Cerebellar cortex (tissue), 1 donor: ENCODE data around the gene TLL2.

ENCODE experiments used
- DNase-seq: peaks from one replicate; pipeline ENCODE4 v3.0.0-alpha.2; 2015; ENCODE audit warnings: low spot score

TLL2 gene

GRCh38 chr10:96421995-96422394 lies 91.7 kb downstream of the TLL2 start:
- no peak for DNase-seq

- no peak for DNase-seq
These were observed 93.3 kb downstream of the TLL2 start for GRCh38 chr10:96420228-96421009.

GRCh38 chr10:96419351-96419750 lies 94.4 kb downstream of the TLL2 start:
- no peak for DNase-seq

- no peak for DNase-seq
These were observed 95.1 kb downstream of the TLL2 start for GRCh38 chr10:96418582-96418981.

DNA sequence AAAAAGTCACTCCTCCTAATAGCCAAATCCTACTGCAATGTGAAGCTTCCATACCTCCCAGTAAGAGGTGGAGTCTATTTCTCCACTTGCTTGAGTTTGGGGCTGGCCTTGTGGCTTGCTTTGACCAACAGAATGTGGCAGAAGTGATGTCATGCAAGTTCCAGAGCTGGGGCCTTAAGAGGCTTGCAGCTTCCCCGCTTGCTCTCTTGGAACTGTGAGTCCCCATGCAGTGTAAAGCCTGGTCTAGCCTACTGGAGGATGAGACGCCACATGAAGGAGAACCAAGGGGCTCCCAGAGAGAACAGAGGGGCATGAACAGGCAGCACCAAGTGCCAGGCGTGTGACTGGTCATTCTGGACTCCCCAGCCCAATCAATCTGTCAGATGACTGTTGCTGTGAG lies 96.3 kb downstream of the TLL2 start:
- DNase-seq: no peak

DNA sequence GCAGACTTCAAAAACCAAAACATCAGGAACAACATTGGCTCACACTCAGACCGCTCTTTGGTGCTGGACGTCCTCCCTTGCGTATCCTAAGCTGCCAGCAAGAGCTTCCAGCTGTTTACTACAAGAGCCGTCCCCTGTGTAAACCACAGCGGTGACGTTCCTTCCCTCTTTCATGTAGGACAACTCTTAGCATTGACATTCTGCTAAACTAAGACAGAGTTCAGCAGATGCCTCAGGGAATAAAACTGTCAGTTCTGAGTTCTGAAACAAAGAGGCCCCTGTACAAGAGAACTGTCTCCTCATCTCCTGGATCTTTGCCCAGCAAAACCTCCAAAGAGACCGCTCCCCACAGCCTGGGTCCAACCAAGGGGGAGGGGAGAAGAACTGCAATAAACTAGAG lies 97.1 kb downstream of the TLL2 start:
- DNase-seq: no peak

DNA sequence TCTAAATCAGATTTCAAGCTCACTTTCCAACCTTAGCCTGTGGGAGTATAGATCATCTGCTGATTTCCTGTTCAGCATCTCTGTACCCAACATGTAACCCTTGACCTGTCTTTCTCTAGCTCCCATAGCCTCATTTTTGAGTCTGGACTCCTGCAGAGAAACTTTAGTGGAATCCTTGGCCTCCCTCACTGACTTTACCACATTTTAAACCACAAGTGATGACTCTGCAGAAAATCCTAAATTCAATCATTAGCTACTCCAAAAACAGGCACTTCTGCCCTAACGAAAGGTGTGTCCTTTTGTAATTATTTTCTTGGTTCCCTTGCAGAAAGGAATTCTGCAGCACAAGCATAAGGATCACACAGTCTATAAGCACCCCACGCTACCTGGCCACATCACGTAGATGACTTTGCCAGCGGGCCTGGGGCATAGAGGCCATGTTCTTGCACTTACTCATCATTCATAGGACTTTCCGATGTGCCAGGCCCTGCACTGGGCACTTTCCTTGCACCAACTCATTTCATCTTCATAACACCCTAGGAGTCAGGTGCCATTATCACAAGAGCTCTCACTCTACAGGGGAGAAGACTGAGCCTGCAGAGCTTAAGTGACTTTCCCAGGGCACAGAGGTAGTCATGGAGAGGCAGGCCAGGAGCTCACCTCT lies 97.7 kb downstream of the TLL2 start:
- no peak for DNase-seq

GRCh38 chr10:96415150-96415890 lies 98.4 kb downstream of the TLL2 start:
- DNase-seq: no peak

DNA sequence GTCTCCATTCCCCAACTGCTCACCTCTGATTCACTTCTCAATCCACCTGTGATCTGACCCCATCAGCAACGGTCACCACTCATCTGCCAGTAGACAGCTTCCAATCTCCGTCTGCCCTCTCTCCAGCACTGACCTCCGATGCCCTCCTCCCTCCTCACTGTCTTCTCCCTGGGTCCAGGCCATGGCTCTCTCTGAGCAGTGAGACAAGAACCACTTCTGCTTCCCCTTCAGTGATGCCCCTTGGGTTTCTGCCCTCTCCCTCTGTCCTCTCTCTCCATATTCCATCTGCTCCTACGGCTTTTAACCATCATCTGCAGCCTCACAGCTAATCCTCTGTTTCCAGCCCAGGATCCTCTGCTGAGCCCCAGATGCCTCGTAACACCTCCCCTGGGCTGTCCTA lies 99.4 kb downstream of the TLL2 start:
- DNase-seq: no peak

DNA sequence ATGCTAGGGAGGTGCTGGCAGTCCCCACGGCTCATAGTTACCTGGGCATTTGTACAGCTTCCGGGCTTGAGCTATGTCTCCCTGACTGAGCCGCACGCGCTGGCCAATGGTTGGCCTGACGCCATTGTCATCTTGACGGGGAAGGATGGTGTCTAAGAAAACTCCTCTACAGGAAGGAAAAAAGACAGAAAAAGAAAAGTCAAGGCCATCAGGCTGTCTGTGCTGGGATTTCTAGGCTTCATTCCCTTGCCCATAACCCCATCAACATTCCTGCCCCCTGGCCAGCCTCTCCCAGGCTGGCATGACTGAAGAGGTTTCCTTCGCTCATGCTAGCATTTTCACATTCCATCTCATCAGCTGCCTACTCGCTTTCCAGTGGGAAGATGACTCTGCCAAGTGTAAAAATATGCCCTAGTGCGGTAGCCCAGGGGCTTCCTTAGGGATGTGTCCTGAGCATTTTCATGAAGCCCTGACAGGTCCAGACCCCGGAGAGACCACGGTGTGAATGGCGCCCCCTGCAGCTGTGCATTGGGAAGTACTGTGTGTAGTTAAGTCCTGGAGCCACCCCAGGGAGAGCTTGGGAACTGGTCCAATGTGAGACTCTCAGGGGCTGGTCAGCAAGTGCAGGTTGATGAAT lies 100.5 kb downstream of the TLL2 start:
- DNase-seq: peak; percentile 81

- DNase-seq: no peak
These were observed 101.9 kb downstream of the TLL2 start for GRCh38 chr10:96411716-96412320.

DNA sequence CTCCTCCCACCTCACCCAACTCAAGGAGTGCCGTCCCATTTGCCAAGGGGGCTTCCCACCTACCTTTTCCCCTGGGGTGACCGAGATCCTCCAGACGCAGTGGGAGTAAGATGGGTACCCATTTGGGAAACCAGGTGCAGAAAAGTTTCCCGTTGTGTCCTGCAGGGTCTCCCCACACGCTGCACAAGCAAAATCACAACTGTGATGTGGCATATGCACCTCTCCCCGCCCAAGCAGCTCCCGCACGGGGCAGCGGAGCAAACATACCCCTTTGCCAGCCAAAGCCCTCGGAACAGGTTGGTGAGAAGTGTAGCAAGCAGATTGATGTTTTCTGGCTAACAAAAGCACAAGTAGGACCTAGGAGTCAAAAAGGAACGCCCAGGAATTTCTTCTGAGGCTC lies 103.4 kb downstream of the TLL2 start:
- DNase-seq: no peak

- DNase-seq: no peak
These were observed 105.5 kb downstream of the TLL2 start for GRCh38 chr10:96408201-96408600.

DNA sequence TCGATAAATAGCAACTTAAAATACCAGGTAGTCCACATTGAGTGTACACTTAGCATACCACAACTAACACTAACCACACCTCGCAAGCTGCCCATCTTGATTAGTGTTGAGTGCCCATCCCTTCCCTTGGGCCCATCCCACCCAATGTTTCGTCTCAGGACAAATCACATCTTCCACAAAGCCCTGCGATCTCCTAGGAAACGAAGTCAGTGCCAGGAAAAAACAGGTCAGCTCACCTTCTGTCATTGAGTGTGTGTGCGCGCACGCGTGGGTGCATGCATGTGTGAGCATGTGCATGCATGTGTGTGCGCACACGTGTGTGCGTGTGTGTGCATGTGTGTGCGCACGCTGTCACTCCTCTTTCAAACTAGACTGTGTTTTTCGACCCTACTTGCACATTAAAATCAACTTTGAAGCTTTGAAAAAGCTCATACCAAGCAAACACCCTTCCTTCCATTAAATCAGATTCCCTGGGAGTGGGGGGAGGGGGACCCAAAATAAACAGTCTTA lies 106.1 kb downstream of the TLL2 start:
- DNase-seq: no peak

DNA sequence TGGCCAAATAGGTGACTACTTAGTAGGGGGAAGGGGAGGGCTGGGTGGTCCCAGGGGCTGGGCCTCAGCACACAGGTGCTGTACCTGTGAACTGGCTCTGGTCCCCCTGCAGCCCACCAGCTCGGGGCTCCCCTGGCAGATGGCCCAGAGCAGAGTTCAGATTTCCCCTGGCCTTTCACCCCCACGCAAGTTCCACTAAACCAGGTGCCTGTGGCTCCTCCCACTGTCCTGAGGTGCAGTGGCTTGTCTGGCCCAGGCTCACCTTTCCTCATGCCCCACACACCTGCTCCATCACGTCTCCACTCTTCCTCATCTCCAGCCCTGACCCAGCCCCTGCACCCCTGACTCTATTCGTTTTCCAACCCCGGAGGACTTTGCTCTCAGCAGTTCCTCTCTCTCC lies 107.6 kb downstream of the TLL2 start:
- no peak for DNase-seq

GRCh38 chr10:96402417-96403305 lies 111.1 kb downstream of the TLL2 start:
- no peak for DNase-seq

GRCh38 chr10:96401036-96401435 lies 112.7 kb downstream of the TLL2 start:
- DNase-seq: no peak

DNA sequence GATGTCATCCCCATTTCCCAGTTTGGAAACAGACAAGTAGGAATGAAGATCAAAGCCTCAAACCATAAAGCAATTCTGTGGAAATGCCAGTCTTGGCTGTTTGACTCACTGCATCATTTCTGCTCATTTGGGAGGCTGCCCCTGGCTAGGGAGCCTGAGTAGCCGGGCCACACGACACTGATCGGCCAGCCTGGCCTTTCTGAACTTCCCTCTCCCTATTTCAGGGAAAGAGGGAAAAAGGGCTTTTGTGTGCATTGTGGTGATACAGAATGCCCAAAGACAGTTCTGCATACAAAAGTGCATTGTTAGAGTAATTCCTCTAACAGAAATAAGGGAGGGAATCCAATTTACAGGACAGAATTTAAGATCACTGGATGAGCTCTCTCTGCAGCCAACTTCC lies 113.3 kb downstream of the TLL2 start:
- DNase-seq: no peak

DNA sequence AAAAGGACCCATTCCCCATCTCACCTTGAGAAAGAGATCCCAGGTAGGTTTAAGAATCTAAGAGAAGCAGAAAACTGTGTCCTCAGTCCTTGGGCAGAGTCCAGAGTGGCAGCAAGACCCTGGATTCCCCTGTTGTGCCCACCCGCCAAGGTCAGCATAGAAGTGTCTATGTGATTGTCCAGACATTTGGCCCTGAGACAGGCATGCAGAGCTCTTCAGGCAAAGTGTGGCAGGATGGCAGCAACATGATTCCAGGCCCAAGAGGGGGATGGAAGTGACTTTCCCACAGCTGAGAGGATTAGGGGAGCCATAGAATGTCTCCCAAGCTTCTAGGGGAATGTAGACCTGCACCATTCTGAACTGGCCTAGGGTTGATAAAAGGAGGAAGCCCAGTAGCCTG lies 115.8 kb downstream of the TLL2 start:
- DNase-seq: no peak

DNA sequence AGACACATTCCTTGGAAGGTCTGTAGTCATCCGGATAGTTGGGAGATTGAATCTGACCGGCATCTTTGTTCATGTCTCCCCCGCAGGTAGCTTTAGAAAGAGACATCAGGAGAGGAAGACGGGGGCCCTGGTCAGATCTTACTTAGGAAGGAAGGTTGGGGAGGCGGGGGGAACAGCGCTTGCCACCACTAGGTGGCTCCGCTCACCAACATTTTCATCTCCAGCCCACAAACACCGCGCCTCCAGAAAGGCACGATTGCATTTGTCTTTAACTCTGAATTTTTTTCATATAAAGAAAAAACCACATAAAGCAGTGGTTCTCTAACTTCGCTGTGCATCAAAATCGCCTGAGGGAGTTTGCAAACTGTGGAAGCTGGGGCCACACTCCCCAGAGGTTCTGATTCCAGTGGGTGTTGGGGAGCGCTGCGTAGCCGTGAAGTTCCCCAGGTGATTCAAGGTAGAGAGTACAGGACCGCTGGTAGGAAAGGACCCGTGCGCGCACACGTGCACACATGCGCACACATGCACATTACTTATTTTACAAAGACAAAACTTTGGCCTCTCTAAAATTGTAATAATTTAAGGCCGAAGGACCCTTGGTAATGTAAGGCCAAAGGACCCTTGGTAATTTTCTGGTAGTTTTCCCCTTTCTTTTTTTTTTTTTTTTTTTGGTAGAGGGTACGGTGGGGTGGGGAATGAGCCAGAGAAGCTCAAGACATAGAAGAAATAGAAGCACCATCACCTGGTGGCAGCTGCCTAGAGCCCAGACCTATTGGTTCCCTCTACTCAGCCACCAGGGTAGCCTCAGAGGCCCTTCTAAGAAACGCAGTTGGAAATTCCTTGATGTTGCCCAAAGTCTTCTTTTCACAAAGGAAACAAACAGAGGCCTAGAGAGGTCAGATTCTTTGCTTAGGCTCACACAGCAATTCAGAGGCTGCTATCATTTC lies 117.5 kb downstream of the TLL2 start:
- DNase-seq: peak; percentile 83
